Muscle layer of colon (tissue), 2 donors: Measurements from ENCODE around the gene ZNF740.

Experiments
- H3K27ac ChIP-seq: one replicate; pipeline ENCODE4 v1.7.0; 2013; ENCODE audit warnings: low read depth, mild to moderate bottlenecking, low read length, moderate library complexity
- H3K27me3 ChIP-seq, 2 donors: one replicate each; pipeline ENCODE4 v1.7.0; 2013; ENCODE audit warnings: low read length in 2 of 2, mild to moderate bottlenecking in 2 of 2; ENCODE audit not compliant: insufficient read depth in 2 of 2, control insufficient read depth in 1 of 2
- H3K36me3 ChIP-seq: one replicate; pipeline ENCODE4 v1.7.0; 2013; ENCODE audit warnings: mild to moderate bottlenecking, low read length; ENCODE audit not compliant: insufficient read depth
- H3K4me1 ChIP-seq: one replicate; pipeline ENCODE4 v1.7.0; 2013; ENCODE audit warnings: mild to moderate bottlenecking, low read length; ENCODE audit not compliant: insufficient read depth
- H3K4me3 ChIP-seq, 2 donors: one replicate each; pipeline ENCODE4 v1.7.0; 2013; ENCODE audit warnings: low read length in 2 of 2, low read depth in 1 of 2, mild to moderate bottlenecking in 1 of 2, moderate library complexity in 1 of 2
- H3K9ac ChIP-seq: one replicate; pipeline ENCODE4 v1.7.0; 2013; ENCODE audit warnings: low read length
- H3K9me3 ChIP-seq: one replicate; pipeline ENCODE4 v1.7.0; 2013; ENCODE audit warnings: mild to moderate bottlenecking, low read length
- donor health status: abdominal sarcoma.
- donor health status: Adenocarcinoma of cecum.

The ZNF740 gene

DNA sequence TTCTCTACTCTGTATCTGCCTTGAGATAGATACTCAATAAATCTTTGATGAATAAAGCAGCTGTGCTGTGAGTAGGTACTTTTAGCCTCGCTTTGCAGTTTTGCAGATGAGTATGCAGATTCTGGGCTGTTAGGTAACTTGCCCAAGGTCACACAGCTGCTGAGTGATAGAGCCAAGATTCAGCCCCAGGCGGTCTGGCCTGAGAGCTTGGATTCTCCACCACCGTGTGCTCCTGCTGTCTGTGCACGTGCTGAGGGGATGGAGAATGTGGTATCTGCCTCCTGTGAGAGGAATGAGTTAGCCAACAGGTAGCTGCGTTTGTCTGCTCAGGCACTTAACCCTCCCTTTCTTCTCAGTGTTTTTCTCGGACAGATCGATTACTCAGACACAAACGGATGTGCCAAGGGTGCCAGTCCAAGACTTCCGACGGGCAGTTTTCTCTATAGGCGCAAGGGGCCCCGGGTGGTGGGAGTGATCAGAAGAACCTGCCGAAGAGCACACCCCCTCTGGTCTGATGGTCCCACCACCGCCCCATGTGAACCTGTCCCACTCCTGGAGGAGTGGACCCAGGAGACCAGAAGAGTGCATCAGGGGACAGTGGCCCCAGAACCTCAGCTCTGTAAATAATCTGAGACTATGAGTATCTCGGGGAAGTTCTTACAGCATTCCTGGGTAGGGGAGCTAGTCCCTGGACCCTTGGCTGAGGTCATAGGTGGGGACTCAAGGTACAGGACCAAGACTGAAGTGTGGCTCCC is 6.8 kb downstream of the ZNF740 start:
- no peak overlapping the region for H3K9ac ChIP-seq
- no peaks in the 10 kb centered on the region for H3K27me3 ChIP-seq
- no peak overlapping the region for H3K4me3 ChIP-seq
- H3K4me1 ChIP-seq = peaks cover 26% of the 10 kb centered on the region
- H3K27ac ChIP-seq = no peak overlapping the region
- no peaks in the 10 kb centered on the region for H3K9me3 ChIP-seq
- peaks cover 59% of the 10 kb centered on the region for H3K36me3 ChIP-seq

DNA sequence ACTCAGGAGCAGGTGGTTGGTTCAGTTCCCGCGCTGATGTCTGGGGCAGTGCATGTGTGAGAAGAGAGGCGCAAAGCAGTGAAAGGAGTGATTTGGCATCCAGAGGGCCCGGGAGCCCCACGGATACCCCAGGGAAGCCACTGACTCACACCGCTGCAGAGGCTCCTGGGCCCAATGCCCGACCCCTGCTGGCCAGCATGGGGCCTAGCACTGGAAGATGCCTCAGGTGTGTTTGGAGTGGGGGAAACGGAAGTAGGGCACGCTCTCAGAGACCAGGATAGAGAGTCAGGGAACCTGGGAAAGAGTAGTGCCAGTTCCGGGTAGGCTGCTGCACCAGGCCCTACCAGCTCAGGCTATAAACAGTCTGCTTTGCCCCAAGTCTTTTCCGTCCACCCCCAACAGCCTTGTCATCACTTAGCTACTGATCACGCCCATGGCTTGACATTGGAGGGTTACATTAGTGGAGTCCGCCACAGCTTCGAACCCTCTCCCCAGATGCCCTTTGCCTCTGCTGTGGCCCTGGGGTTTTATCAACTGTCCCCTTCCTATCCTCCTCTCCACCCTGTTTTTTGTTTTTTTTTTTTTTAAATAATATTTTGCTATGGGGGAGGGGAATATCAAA is 9.7 kb downstream of the ZNF740 start:
- Histone ChIP-seq H3K9me3 (no peaks in the 10 kb centered on the region), H3K4me3 (no peak overlapping the region), H3K36me3 (peaks cover 34% of the 10 kb centered on the region), H3K27ac (no peak overlapping the region), H3K9ac (no peak overlapping the region), H3K27me3 (no peaks in the 10 kb centered on the region), H3K4me1 (no peaks in the 10 kb centered on the region)

DNA sequence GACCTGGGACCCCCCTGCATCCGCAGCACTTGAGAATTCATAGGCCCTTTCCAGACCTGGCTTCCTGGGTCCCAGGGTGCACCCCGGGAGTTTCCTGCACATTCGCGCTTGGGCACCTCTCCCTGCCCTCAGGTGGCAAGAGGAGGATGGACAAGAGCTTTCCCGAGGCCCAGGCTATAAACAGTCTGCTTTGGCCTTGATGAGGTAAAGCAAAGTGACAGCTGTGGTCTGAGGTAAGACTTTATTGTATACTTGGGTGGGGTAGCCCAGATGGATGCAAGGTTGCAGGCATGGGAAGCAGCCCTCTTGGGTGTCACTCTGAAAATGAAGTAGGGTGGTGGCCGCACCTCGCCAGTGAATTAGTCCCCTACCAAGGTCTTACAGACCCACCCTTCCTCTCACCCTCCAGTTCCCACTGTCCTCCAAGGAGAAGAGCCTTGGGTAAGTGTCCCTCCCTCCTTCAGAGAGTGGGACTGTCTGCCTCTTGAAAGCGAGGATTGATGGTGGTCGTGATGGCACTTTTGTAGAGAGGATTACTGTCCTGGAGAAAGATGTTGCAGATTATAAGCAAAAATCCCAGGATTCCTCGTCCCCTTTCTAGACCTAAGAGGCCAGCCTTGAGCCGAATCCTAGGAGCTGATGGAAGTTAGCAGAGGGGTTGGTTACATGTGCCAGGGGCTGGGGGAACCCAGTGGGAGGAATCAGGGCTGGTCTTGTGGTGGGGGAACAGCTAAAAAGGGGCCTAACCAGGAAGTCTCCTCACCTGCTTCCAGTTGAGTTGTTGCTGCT is 10.8 kb downstream of the ZNF740 start:
- H3K4me1 ChIP-seq = no peaks in the 10 kb centered on the region
- no peak overlapping the region for H3K27ac ChIP-seq
- no peaks in the 10 kb centered on the region for H3K27me3 ChIP-seq
- H3K4me3 ChIP-seq = no peak overlapping the region
- H3K9ac ChIP-seq = no peak overlapping the region
- H3K9me3 ChIP-seq = no peaks in the 10 kb centered on the region
- H3K36me3 ChIP-seq = peaks cover 23% of the 10 kb centered on the region

DNA sequence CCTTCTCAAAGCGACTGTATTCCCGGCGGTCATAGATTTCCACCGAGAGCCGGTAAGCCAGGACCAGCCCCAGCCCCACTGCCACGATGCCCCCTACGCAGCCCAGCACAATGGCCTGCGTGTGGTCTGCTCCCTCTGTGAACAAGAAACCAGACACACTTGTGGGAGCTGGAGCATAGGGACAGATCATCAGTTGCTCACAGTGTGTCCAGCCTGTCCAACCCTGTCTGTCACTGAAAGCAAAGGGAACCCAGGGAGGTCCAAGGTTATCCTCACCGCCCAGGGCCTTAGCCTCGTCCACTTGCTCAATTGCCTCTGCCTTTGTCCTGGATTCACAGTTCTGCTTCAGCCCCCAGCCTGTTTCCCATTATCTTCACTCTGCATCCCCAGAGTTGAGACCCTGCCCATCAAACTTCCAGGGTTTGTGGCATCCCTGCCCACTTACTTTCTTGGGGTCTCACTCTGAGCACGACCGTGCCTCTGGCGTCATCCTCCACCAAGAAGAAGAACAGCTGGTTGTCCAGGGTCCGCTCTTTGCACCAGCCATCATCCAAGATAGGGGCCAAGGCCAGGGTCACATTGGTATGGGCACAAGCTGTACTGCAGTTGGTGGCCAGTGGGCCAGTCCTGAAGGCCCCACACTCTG is 11.5 kb downstream of the ZNF740 start:
- no peak overlapping the region for H3K9ac ChIP-seq
- peaks cover 16% of the 10 kb centered on the region for H3K36me3 ChIP-seq
- no peaks in the 10 kb centered on the region for H3K4me1 ChIP-seq

DNA sequence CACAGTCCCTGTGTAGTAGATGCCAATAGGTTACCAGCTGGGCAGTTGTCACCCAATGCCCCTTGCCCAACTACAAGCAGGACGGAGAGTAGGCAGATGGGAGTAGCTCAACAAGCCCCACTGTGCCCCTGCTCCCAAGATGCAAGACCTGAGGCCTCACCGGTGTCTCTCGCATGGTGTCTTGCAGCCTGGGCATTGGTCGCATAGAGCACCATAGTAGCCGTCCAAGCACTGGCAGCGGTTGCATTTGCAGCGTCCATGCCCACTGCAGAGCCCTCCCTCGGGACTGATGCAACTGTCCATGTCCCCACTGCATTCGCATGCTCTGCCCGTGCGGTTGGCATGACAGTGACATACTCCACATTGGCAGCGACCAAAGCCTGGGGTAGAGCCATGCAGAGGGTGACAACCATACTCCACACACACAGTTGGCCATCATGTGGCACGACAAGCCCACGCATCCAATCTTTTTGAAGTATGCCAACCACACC is 12.1 kb downstream of the ZNF740 start:
- Histone ChIP-seq H3K36me3 (peaks cover 11% of the 10 kb centered on the region), H3K4me1 (no peaks in the 10 kb centered on the region), H3K9me3 (no peaks in the 10 kb centered on the region), H3K27me3 (no peaks in the 10 kb centered on the region), H3K4me3 (no peak overlapping the region), H3K9ac (no peak overlapping the region), H3K27ac (no peak overlapping the region)

More for the DNA sequence above, 11.5 kb downstream of the ZNF740 start:
- H3K4me3 ChIP-seq = no peak overlapping the region
- no peaks in the 10 kb centered on the region for H3K27me3 ChIP-seq
- H3K9me3 ChIP-seq = no peaks in the 10 kb centered on the region
- no peak overlapping the region for H3K27ac ChIP-seq

DNA sequence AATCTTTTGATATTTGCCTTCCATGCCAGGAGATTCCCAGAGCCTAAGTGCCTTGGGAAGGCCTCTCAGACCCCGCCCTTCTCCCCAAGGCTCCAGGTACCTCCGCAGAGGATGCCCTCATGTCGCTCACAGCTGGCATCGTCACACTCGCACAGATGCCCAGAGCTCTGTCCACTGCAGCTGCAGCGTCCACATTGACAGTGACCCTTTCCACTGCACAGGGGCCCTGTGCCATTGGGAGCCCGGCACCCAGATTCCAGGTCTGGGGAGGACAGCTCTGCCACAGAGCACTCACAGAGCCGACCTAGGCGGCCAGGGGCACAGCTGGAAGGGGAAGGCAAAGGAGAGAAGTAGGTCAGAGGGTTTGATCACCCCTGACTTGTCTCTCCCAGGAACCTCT is 12.5 kb downstream of the ZNF740 start:
- Histone ChIP-seq H3K4me1 (peaks cover 3% of the 10 kb centered on the region), H3K9me3 (no peaks in the 10 kb centered on the region), H3K9ac (no peak overlapping the region), H3K4me3 (no peak overlapping the region), H3K27me3 (no peaks in the 10 kb centered on the region), H3K27ac (no peak overlapping the region), H3K36me3 (peaks cover 6% of the 10 kb centered on the region)

DNA sequence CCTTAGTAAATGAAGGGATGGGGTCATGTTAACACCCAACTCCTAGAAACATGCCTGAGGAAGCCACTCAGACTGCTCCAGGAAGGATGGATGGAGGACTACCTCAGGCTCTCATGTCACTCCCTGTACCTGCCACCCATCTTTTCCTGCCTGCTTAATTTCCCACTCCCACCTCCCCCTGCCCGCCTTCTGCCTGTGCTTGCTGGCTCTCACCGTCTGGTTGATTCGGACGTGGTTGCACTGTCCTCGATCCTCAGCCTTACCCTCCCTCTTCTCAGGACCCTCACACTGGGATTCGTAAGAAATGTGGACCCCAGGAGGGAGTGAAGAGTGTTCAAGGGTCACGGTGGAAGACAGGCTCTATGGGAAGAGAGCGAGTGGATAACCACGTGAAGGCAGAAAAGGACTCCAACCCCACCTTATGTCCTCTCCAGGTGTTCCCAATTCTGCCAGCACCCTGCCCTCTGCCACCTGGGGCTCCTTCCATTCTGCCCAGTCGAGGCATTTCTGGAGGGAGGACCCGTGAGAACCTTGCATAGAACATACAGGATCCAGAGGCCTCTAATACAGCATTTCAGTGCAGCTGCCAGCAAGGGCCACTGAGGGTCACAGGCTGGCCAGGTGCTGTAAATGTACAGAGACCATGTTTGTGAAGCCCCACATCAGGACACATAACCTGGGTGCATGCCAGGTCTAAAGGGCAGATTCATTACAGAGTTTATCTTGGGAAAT is 13.6 kb downstream of the ZNF740 start:
- peaks cover 5% of the 10 kb centered on the region for H3K4me1 ChIP-seq

DNA sequence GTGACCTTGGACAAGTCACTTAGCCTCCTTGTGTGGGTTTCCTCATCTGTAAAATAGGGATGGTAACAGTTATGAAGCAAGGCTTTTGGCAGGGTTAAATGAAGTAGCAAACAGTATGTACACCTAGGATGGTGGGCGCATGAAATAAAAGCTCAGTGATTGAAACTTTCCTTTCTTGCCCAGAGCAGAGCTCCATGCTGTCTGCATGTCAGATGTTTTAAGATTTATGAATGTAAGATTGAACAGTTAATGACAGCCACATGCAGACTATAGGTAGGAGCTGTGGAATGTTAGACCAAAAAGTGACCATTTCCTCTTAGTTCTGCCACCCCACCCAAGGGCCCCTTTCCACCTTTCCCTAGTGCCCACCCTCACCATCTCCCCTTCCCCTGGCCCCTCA is 14.5 kb downstream of the ZNF740 start:
- H3K36me3 ChIP-seq = no peaks in the 10 kb centered on the region
- no peaks in the 10 kb centered on the region for H3K9me3 ChIP-seq
- no peak overlapping the region for H3K9ac ChIP-seq
- peaks cover 5% of the 10 kb centered on the region for H3K4me1 ChIP-seq
- no peak overlapping the region for H3K4me3 ChIP-seq
- H3K27me3 ChIP-seq = no peaks in the 10 kb centered on the region
- no peak overlapping the region for H3K27ac ChIP-seq

More for the DNA sequence above, 13.6 kb downstream of the ZNF740 start:
- Histone ChIP-seq H3K36me3 (no peaks in the 10 kb centered on the region), H3K9ac (no peak overlapping the region), H3K27ac (no peak overlapping the region), H3K27me3 (no peaks in the 10 kb centered on the region), H3K4me3 (no peak overlapping the region), H3K9me3 (no peaks in the 10 kb centered on the region)

DNA sequence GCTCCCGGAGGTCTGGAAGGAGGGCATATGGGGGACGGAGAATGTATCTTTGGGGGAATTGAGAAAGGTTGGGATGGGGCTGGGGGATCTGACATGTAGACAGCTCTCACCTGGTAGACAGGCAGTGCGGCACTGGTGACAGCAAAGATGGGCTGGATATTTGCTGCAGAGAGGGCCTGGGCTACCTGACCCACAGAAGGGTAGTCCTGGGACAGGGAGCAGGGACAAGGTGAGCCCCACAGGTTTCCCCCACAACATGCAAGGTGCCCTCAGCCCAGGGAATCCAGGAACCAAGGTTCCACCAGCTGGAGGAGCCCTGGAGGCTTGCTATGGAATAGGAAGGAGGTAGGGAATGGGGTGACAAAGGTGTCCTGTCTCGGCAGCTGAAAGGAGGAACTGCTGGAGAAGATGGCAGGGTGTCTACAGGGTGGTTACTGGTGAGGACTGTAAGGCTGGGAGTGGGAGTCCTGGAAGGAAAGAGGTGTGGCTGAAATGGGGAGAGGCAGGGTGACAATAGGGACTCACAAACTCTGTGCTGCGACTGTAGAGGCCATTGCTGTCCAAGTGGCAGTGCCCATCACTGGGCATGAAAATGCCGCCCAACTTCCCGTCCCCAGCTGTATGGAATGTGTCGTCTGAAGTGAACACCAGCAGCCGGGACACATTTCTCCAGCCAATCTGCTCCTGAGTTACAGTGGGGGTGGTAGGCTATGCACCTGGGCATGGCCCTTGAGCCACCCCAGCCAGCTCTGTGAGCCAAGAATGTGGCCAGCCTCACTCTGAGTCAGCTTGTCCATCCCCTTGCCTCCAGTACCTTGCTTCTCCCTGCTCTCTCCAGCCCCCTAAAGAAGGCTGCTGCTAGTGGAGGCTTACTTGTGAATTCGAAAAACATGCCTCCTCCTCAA is 15.2 kb downstream of the ZNF740 start:
- H3K36me3 ChIP-seq = no peaks in the 10 kb centered on the region
- no peaks in the 10 kb centered on the region for H3K27me3 ChIP-seq
- peaks cover 5% of the 10 kb centered on the region for H3K4me1 ChIP-seq
- no peak overlapping the region for H3K9ac ChIP-seq
- H3K4me3 ChIP-seq = no peak overlapping the region
- H3K9me3 ChIP-seq = no peaks in the 10 kb centered on the region
- no peak overlapping the region for H3K27ac ChIP-seq

DNA sequence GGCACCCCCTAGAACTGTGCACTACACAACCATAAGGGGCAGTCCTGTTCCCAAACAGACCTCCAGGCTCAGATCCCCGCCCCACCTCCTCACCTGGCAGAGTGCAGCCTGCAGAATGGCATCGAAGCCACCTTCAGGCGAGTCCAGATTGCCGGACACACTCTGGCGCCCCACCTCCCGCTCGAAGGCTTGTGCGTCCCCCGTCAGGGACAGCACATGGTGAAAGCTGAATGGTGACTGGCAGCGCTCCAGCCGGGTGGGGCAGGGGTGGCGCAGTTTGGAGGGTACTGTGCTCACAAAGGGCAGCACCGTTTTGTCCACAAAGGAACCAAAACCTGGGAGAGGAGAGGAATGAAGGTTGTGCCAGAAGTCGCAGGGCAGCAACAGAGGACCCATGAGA is 16.0 kb downstream of the ZNF740 start:
- H3K27me3 ChIP-seq = no peaks in the 10 kb centered on the region
- peaks cover 5% of the 10 kb centered on the region for H3K4me1 ChIP-seq
- no peaks in the 10 kb centered on the region for H3K9me3 ChIP-seq
- H3K27ac ChIP-seq = no peak overlapping the region
- no peaks in the 10 kb centered on the region for H3K36me3 ChIP-seq
- no peak overlapping the region for H3K4me3 ChIP-seq
- no peak overlapping the region for H3K9ac ChIP-seq
